HepG2 (cell line): Measurements from ENCODE around the gene SFXN5.

Experiments
- EZH2 ChIP-seq: conservative IDR thresholded peaks from 2 replicates; pipeline ENCODE4 v1.6.1; 2012; ENCODE audit warnings: mild to moderate bottlenecking, low read depth, low read length, moderate library complexity
- FOXK1 ChIP-seq: sonication (generic); formaldehyde crosslinking; IDR thresholded peaks from 2 replicates; pipeline ENCODE4 v1.4.0; 2020; ENCODE audit warnings: low read depth, missing genetic modification reagents, borderline replicate concordance
- GFI1 ChIP-seq: sonication (generic); formaldehyde crosslinking; IDR thresholded peaks from 2 replicates; pipeline ENCODE4 v1.5.0; 2020; ENCODE audit warnings: missing genetic modification reagents, mild to moderate bottlenecking, borderline replicate concordance
- KLF9 ChIP-seq: IDR thresholded peaks from 2 replicates; pipeline ENCODE4 v1.6.1; 2016; ENCODE audit warnings: low read depth
- POLR2A ChIP-seq, 2 experiments: IDR thresholded peaks; 2 replicates each; pipeline ENCODE4 v1.6.1; 2011; ENCODE audit warnings: low read depth in 2 of 2, low read length in 2 of 2, mild to moderate bottlenecking in 1 of 2, moderate library complexity in 1 of 2; ENCODE audit not compliant: insufficient read depth in 1 of 2
- SMC3 ChIP-seq: IDR thresholded peaks from 2 replicates; pipeline ENCODE4 v1.6.1; 2011; ENCODE audit warnings: low read length, improper control_type of control experiment
- SP2 ChIP-seq: sonication (generic); formaldehyde crosslinking; IDR thresholded peaks from 2 replicates; pipeline ENCODE4 v1.5.1; 2020; ENCODE audit warnings: mild to moderate bottlenecking, missing genetic modification reagents
- USF2 ChIP-seq, 2 experiments: sonication (generic) in 1 of 2; formaldehyde crosslinking in 1 of 2; IDR thresholded peaks; 2 replicates each; pipeline versions ENCODE4 v1.5.1 to v1.6.1; 2011 to 2020; ENCODE audit warnings: borderline replicate concordance in 1 of 2, low read depth in 1 of 2, low read length in 1 of 2, mild to moderate bottlenecking in 1 of 2, missing genetic modification reagents in 1 of 2, moderate library complexity in 1 of 2
- ZFAT ChIP-seq: sonication (generic); formaldehyde crosslinking; conservative IDR thresholded peaks from 2 replicates; pipeline ENCODE4 v1.8.1; 2023; ENCODE audit warnings: missing genetic modification reagents, inconsistent platforms
- ZFP90 ChIP-seq: sonication (generic); formaldehyde crosslinking; IDR thresholded peaks from 2 replicates; pipeline ENCODE4 v1.8.0; 2022; ENCODE audit warnings: missing genetic modification reagents, mild to moderate bottlenecking, inconsistent platforms, borderline replicate concordance
- ZFX ChIP-seq: sonication (generic); formaldehyde crosslinking; IDR thresholded peaks from 2 replicates; pipeline ENCODE4 v1.4.0; 2020; ENCODE audit warnings: mild to moderate bottlenecking, low read depth, missing genetic modification reagents, moderate library complexity
- ZNF143 ChIP-seq: sonication (generic); formaldehyde crosslinking; IDR thresholded peaks from 2 replicates; pipeline ENCODE4 v1.4.0; 2020; ENCODE audit warnings: missing genetic modification reagents
- TF ChIP-seq, protein P1 (sequence below): sonication (generic); formaldehyde crosslinking; IDR thresholded peaks from 2 replicates; pipeline ENCODE4 v1.5.0; 2020; ENCODE audit warnings: mild to moderate bottlenecking, missing genetic modification reagents
- TF ChIP-seq, protein P2 (sequence below): sonication (generic); formaldehyde crosslinking; IDR thresholded peaks from 2 replicates; pipeline ENCODE4 v1.5.0; 2020; ENCODE audit warnings: mild to moderate bottlenecking, missing genetic modification reagents, moderate library complexity

DNA sequence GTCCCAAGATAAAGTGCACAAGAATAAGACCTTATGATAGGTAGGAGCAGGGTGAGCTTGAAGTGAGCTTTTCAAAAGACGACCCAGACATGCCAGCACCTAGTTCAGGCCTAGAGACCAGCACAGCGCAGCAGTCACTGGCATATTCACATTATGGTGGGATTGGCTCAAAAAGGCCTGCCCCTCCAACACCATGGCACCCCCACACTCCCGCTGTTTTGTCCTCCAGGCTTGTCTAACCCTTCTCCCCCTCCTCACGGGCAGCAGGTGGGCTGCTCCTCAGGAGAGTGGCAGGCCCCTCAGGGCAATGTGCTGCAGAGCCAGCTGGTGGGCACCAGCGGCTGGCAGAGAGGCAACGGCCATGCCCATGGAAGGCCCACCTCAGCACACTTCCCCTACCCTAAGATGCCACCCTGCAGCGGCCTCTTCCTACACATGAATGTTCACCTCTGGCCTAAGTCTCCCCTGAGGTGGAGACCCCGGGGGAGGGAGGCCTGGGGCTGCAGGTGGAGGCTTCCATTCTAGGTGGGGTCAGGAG is 128.6 kb downstream of the SFXN5 start:
- TF ChIP-seq, protein P1, sequence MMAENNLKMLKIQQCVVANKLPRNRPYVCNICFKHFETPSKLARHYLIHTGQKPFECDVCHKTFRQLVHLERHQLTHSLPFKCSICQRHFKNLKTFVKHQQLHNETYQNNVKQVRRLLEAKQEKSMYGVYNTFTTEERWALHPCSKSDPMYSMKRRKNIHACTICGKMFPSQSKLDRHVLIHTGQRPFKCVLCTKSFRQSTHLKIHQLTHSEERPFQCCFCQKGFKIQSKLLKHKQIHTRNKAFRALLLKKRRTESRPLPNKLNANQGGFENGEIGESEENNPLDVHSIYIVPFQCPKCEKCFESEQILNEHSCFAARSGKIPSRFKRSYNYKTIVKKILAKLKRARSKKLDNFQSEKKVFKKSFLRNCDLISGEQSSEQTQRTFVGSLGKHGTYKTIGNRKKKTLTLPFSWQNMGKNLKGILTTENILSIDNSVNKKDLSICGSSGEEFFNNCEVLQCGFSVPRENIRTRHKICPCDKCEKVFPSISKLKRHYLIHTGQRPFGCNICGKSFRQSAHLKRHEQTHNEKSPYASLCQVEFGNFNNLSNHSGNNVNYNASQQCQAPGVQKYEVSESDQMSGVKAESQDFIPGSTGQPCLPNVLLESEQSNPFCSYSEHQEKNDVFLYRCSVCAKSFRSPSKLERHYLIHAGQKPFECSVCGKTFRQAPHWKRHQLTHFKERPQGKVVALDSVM (CRISPR knock-in tag), result no peak
- TF ChIP-seq USF2 (IDR thresholded peaks at IDR 0.05; ENCODE audit: low read depth, low read length), result no peak
- TF ChIP-seq USF2 (CRISPR knock-in tag; IDR thresholded peaks at IDR 0.05; ENCODE audit: borderline replicate concordance), result no peak
- no peak for TF ChIP-seq ZFP90 (CRISPR knock-in tag)
- TF ChIP-seq SP2 (CRISPR knock-in tag), result no peak
- no peak for TF ChIP-seq ZFAT (CRISPR knock-in tag)
- TF ChIP-seq GFI1 (CRISPR knock-in tag), result no peak
- TF ChIP-seq, protein P2, sequence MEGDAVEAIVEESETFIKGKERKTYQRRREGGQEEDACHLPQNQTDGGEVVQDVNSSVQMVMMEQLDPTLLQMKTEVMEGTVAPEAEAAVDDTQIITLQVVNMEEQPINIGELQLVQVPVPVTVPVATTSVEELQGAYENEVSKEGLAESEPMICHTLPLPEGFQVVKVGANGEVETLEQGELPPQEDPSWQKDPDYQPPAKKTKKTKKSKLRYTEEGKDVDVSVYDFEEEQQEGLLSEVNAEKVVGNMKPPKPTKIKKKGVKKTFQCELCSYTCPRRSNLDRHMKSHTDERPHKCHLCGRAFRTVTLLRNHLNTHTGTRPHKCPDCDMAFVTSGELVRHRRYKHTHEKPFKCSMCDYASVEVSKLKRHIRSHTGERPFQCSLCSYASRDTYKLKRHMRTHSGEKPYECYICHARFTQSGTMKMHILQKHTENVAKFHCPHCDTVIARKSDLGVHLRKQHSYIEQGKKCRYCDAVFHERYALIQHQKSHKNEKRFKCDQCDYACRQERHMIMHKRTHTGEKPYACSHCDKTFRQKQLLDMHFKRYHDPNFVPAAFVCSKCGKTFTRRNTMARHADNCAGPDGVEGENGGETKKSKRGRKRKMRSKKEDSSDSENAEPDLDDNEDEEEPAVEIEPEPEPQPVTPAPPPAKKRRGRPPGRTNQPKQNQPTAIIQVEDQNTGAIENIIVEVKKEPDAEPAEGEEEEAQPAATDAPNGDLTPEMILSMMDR (CRISPR knock-in tag), result no peak
- no peak for TF ChIP-seq ZFX (CRISPR knock-in tag)
- no peak for TF ChIP-seq KLF9 (CRISPR knock-in tag)
- TF ChIP-seq FOXK1 (CRISPR knock-in tag), result no peak
- TF ChIP-seq SMC3, result no peak
- no peak for TF ChIP-seq POLR2A (IDR thresholded peaks at IDR 0.05; ENCODE audit: insufficient read depth in 1 of 2, low read depth in 2 of 2, low read length in 2 of 2)
- TF ChIP-seq EZH2, result no peak
- no peak for TF ChIP-seq ZNF143
